HG03565 (cell line): Measurements from ENCODE around the gene NF2.
A peak's percentile ranks its signal among the peaks of the same experiment; 100 is the strongest.
"Not testable (repeated sequence)": the region's sequence is repeated elsewhere in the genome, so short reads cannot be mapped to it uniquely, and the experiment has no call there.

ENCODE experiments used
- ATAC-seq: cut with Tn5 transposase; IDR thresholded peaks from one replicate; pipeline ENCODE4 v1.9.1; 2021; ENCODE audit warnings: mild to moderate bottlenecking, moderate library complexity; ENCODE audit not compliant: unreplicated experiment

The NF2 gene

GRCh38 chr22:29603358-29604075, at the start of gene NF2:
NF2 (plus strand) TSS chr22:29603633; CDS start chr22:29603999, 366 bp downstream.
- peak; percentile 96 for ATAC-seq

DNA sequence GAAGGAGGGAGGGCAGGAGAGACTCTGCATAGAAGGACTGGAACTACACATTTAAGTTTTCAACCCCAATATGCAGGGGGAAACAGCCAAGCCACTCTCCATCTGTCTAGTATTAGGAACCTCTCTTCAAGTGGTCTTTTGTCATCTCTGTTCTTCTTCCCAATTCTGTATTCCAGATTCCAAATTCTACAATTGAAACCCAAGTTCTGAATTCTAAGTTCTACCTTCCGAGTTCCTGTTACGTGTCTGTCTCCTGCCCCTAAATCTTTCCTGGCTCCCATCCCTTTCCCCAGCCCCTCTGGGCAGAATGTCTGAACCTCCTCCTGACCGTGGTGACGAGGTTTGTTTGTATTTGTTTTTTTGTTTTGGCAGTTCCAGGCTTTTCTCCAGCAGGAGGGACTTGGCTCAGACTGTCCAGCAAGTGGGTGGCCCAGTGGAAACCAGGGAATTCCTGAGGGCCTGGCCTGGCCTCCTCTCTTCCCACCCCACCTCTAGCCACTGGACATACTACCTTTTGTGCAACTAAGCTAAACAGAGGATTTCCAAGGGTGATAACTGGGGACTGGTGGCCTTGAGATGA, 48.3 kb upstream of the NF2 start:
- ATAC-seq = no peak

DNA sequence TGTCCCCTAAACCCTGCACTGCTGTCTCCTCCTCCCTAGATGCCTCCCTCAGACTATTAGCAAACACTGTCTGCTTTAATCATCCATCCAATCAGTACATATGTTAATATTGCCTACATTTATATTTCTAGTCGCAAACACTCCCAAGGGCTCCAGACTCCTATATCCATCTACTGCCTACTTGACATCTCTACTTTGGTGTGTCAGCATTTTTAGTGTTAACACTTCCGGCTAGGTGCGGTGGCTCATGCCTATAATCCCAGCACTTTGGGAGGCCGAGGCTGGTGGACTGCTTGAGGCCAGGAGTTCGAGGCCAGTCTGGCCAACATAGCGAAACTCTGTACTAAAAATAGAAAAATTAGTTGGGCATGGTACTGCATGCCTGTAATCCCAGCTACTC, 44.4 kb upstream of the NF2 start:
- no peak for ATAC-seq

GRCh38 chr22:29559853-29560252, 43.6 kb upstream of the NF2 start:
- no peak for ATAC-seq

GRCh38 chr22:29563652-29564460, 39.6 kb upstream of the NF2 start:
- no peak for ATAC-seq

- not testable (repeated sequence) for ATAC-seq
Measured at GRCh38 chr22:29566513-29566912, 36.9 kb upstream of the NF2 start.

GRCh38 chr22:29567338-29567737, 36.1 kb upstream of the NF2 start:
- no peak for ATAC-seq

DNA sequence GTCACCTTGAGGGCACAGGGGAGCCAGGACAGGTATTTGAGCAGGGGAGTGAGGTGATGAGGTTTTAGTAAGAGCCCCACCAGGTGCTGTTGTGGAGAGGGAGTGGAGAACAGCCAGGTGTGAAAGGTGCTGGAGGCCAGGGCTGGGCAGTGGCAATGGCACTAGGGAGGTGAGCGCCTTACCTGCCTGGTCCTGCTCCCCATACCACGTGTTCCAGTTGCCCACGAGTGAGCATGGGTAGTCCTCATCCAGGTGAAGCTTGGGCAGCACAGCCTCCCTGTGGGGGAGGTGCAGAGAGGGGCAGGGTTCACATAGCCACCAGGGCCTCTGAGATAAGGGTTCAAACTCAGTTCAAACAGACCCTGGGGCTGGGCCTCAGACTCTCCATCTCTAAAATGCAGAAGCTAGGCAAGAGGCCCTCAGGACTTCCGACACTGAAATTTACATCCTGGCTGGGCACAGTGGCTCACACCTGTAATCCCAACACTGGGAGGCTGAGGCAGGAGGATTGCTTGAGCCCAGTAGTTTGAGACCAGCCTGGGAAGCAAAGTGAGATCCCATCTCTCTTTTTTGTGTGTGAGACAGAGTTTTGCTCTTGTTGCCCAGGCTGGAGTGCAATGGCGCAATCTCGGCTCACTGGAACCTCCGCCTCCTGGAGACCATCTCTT, 34.3 kb upstream of the NF2 start:
- ATAC-seq = no peak

DNA sequence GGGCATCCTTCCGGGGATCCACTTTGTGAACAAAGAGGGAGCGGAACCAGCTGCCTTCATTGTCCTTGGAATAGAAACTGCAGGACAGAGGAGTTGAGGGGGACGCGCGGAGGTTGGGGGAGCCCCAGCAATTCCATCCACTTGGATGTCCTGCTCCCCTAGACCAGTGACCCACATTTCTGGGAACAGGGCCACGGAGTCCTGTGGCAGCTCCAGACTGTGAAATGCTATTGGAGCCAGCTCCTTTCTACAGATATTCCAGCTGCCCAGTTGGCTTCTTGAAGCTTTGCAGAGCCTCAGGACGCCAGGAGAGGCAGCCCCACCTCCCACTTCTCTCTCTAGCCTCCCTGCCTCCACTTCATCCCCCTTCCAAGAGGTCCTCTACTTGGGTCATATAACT, 33.0 kb upstream of the NF2 start:
- ATAC-seq = no peak

DNA sequence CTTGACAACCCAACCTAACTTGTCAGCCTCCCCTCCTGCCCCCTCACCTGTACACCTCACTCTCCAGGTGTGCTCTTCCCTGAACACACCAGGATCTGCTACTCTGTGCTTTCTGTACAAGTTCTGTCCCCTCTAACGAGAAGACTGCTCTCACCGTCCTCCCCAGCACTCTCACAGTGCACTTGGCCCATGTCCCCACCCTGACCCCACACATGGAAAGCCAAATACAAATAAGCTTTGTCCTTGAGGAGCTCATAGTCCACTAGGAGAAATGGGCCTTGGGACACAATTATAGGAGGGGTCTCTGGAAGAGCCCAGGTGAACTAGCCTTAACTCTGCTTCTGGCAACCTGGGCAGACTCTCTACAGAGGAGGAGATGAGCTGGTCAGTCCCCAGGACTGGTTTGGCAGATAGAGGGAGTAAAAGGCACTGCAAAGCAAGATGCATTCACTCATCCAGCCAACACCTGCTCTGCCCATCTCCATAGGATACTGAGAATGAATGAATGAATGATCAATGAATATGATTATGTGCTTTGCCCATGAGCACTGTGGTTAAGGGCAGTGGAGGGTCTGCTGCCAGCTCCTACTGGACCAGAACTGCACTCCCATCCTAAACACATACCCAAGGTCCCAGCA, 32.4 kb upstream of the NF2 start:
- no peak for ATAC-seq

GRCh38 chr22:29574762-29575450, 28.5 kb upstream of the NF2 start:
- ATAC-seq = no peak

DNA sequence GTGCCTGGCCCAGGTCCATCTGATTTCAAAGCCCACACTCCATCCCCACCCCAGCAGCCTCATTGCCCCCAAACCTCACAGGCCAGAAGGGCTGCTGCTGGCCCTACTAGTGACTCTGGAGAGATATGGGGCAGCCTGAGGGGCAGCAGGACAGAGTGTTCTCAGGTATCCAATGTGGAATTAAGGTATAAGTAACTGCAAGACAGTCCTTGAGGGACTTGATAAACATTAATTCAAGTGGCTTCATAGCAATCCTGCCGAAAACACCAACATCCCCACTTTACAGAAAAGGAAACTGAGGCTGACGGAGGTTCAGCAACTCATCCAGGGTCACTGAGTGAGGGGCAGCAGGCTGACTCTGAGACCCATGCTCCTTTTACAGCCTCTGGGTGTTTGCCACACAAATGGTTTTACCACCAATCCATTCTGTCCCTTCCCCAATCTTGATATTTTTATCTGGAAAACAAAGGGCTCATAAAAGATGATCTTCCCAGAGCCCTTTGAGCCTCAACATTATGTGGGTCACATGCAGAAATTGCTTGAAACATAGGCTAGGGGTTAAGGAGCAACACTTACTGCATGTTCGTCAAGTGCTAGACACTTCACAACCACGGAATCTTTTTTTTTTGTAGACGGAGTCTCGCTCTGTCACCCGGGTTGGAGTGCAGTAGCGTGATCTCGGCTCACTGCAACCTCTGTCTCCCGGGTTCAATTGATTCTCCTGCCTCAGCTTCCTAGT, 24.8 kb upstream of the NF2 start:
- ATAC-seq = no peak

GRCh38 chr22:29580200-29580810, 23.1 kb upstream of the NF2 start:
- no peak for ATAC-seq

DNA sequence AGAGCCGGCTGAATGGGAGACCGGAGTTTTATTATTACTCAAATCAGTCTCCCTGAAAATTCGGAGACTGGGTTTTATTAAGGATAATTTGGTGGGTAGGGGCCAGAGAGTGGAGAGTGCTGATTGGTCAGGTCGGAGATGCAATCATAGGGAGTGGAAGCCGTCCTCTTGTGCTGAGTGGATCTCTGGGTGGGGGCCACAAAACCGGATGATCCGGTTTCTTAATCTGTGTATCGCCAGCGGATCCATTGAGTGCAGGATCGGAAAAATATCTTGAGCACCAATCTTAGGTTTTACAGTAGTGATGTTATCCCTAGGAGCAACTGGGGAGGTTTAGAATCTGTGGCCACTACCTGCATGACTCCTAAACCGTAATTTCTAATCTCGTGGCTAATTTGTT, 21.6 kb upstream of the NF2 start:
- ATAC-seq = no peak

DNA sequence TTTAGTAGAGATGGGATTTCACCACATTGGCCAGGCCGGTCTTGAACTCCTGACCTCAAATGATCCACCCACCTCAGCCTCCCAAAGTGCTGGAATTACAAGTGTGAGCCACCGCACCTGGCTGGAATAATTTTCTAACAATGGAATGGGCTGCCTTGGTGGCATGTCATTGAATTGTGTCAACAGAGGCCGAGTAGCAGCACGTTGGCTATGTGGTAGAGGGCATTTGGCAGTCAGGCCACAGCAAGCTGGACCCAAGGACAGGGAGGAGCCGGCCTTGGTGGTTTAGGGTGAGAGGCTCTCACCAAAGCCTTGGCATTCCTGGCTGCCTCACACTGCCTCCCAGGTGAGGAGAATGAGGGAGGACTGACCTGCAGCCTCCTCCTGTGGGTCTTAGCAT, 18.5 kb upstream of the NF2 start:
- ATAC-seq = no peak

DNA sequence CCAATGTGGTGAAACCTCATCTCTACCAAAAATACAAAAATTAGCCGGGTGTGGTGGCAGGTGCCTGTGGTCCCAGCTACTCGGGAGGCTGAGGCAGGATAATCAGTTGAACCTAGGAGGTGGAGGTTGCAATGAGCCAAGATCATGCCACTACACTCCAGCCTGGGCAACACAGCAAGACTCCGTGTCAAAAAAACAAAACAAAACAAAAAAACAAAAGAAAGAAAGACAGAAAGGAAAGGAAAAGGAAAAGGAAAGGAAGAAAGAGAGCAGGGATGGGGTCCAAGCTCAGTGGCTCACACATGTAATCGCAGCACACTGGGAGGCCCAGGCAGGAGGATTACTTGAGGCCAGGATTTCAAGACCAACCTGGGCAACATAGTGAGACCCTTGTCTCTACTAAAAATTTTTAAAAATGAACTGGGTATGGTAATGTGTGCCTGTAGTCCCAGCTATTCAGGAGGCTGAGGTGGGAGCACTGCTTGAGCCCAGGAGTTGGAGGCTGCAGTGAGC, 17.2 kb upstream of the NF2 start:
- ATAC-seq = not testable (repeated sequence)

DNA sequence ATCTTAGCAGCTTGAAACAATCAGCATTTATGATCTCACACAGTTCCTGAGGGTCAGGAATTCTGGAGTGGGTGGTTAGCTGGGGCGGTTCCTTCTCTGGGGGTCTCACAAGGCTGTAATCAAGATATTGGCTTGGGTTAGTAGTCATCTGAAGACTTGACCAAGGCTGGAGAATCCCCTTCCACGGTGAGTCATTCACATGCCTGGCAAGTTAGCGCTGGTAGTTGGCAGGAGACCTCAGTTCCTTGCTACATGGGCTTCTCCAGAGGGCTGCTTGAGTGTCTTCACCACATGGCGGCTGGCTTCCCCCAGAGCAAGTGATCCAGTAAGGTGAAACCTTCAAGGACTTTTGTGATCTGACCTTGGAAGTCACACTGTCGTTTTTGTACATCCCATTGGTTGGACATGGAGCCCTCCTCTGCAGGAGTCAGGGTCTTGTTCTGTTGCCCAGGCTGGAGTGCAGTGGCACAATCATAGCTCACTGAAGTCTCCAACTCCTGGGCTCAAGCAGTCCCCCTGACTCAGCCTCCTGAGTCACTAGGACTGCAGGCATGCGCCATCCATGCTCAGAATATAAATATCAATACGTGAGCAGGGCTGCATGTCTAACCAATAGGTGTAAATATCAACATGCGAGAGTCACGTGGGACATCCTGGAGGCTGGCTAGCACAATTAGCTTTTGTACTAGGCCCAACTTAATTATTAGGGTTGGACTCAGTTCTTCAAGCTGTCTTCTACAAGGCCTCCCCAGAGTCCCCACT, 15.3 kb upstream of the NF2 start:
- no peak for ATAC-seq

- no peak for ATAC-seq
Measured at GRCh38 chr22:29593923-29594322, 9.5 kb upstream of the NF2 start.
